Astrocyte (in vitro differentiated cells and primary cell): Measurements from ENCODE around the gene TRPM4. TPM values are rescaled to one million over a fixed set of nuclear protein-coding genes. Genes with fewer than 3 reads are reported as not detected.
A peak's percentile ranks its signal among the peaks of the same experiment; 100 is the strongest.
"Not testable (repeated sequence)": the region's sequence is repeated elsewhere in the genome, so short reads cannot be mapped to it uniquely, and the experiment has no call there.

Experiments used
- DNase-seq: peaks from one replicate; pipeline ENCODE4 v3.0.0-alpha.2; 2010; ENCODE audit warnings: low read depth
- FAIRE-seq: peaks from 2 replicates; lab custom pipeline; 2011; peaks lifted over from hg19 to GRCh38; lab: Jason Lieb, UNC
- H2AFZ ChIP-seq: 2 replicates; pipeline ENCODE4 v1.6.0; 2012; ENCODE audit warnings: low read depth, low read length, inconsistent platforms
- H3K27ac ChIP-seq: 2 replicates; pipeline ENCODE4 v1.5.1; 2011; ENCODE audit warnings: low read depth, low read length, inconsistent platforms
- H3K27me3 ChIP-seq: 2 replicates; pipeline ENCODE4 v1.6.0; 2011; ENCODE audit warnings: low read length, inconsistent platforms; ENCODE audit not compliant: insufficient read depth
- H3K36me3 ChIP-seq: 2 replicates; pipeline ENCODE4 v1.5.1; 2011; ENCODE audit warnings: low read length, inconsistent platforms; ENCODE audit not compliant: insufficient read depth
- H3K4me1 ChIP-seq: 2 replicates; pipeline ENCODE4 v1.5.1; 2011; ENCODE audit warnings: low read length, inconsistent platforms; ENCODE audit not compliant: insufficient read depth
- H3K4me2 ChIP-seq: 2 replicates; pipeline ENCODE4 v1.6.0; 2012; ENCODE audit warnings: low read length, inconsistent platforms
- H3K4me3 ChIP-seq: 2 replicates; pipeline ENCODE4 v1.5.1; 2011; ENCODE audit warnings: low read depth, mild to moderate bottlenecking, low read length, inconsistent platforms; ENCODE audit not compliant: insufficient read depth
- H3K79me2 ChIP-seq: 2 replicates; pipeline ENCODE4 v1.6.0; 2012; ENCODE audit warnings: mild to moderate bottlenecking, low read length, inconsistent platforms; ENCODE audit not compliant: insufficient read depth
- H3K9ac ChIP-seq: 2 replicates; pipeline ENCODE4 v1.6.0; 2012; ENCODE audit warnings: mild to moderate bottlenecking, low read length, inconsistent platforms
- H3K9me3 ChIP-seq: 2 replicates; pipeline ENCODE4 v1.5.1; 2012; ENCODE audit warnings: low read depth, mild to moderate bottlenecking, low read length, inconsistent platforms; ENCODE audit not compliant: insufficient read depth
- H4K20me1 ChIP-seq: 2 replicates; pipeline ENCODE4 v1.6.0; 2012; ENCODE audit warnings: low read length, inconsistent platforms; ENCODE audit not compliant: insufficient read depth
- H3K27ac Mint-ChIP-seq: one replicate; pipeline ENCODE4 v1.8.0; 2021; ENCODE audit warnings: mild to moderate bottlenecking, mixed read lengths; ENCODE audit not compliant: unreplicated experiment
- H3K27me3 Mint-ChIP-seq: one replicate; pipeline ENCODE4 v1.8.0; 2021; ENCODE audit warnings: low read depth, mixed read lengths; ENCODE audit not compliant: unreplicated experiment
- H3K36me3 Mint-ChIP-seq: one replicate; pipeline ENCODE4 v1.8.0; 2021; ENCODE audit warnings: low read depth, mixed read lengths; ENCODE audit not compliant: unreplicated experiment
- H3K4me1 Mint-ChIP-seq: one replicate; pipeline ENCODE4 v1.8.0; 2021; ENCODE audit warnings: low read depth, mixed read lengths; ENCODE audit not compliant: unreplicated experiment
- H3K4me3 Mint-ChIP-seq: one replicate; pipeline ENCODE4 v1.8.0; 2021; ENCODE audit warnings: mild to moderate bottlenecking, moderate library complexity, mixed read lengths; ENCODE audit not compliant: unreplicated experiment
- H3K9me3 Mint-ChIP-seq: one replicate; pipeline ENCODE4 v1.8.0; 2021; ENCODE audit warnings: mild to moderate bottlenecking, mixed read lengths; ENCODE audit not compliant: unreplicated experiment
- EZH2 ChIP-seq: IDR thresholded peaks from 2 replicates; pipeline ENCODE4 v1.6.1; 2012; ENCODE audit warnings: mild to moderate bottlenecking, low read length, inconsistent platforms; ENCODE audit not compliant: insufficient read depth
- total RNA-seq: library from RNA; stranded (reverse); gene quantifications from 2 replicates; pipeline ENCODE4 v1.2.1, GENCODE V29; 2021
- TF ChIP-seq, protein P1 (sequence below): IDR thresholded peaks from 2 replicates; pipeline ENCODE4 v1.5.1; 2011; ENCODE audit warnings: low read depth, mild to moderate bottlenecking, inconsistent platforms, low read length, moderate library complexity; ENCODE audit not compliant: insufficient read depth

TRPM4 gene
- total RNA-seq, 1 donor from 2014 or later: 26.3 TPM

GRCh38 chr19:49222528-49222927 lies 64.9 kb downstream of the TRPM4 start:
- H3K9ac ChIP-seq: no peak overlapping the region

DNA sequence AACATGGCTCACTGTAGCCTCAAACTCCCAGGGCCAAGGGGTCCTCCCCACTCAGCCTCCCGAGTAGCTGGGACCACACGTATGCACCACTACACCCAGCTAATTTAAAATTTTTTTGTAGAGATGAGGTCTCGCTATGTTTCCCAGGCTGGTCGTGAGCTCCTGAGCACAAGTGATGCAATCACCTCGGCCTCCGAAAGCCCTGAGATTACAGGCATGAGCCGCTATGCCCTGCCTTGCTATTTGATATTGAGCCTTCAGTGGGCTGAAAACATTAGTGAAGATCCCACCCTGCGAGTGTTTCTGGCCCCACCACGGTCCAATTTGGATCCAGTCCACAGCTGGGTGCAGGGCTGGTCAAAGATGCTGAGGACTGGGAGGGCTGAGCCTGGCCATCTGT lies 65.9 kb downstream of the TRPM4 start:
- Histone ChIP-seq H3K4me2 (no peak overlapping the region), H4K20me1 (no peaks in the 10 kb centered on the region), H3K27me3 (no peaks in the 10 kb centered on the region), H3K4me1 (no peaks in the 10 kb centered on the region), H3K36me3 (no peaks in the 10 kb centered on the region), H3K9ac (no peak overlapping the region), H3K27ac (no peak overlapping the region), H3K4me3 (no peak overlapping the region), H2AFZ (no peak overlapping the region), H3K79me2 (no peaks in the 10 kb centered on the region), H3K9me3 (no peaks in the 10 kb centered on the region)
- DNase-seq (no peak), FAIRE-seq (no peak)
- Mint-ChIP-seq H3K4me3 (no peak overlapping the region), H3K9me3 (no peaks in the 10 kb centered on the region), H3K27me3 (peaks cover 8% of the 10 kb centered on the region), H3K36me3 (peaks cover 3% of the 10 kb centered on the region), H3K27ac (no peak overlapping the region), H3K4me1 (no peaks in the 10 kb centered on the region)
- TF ChIP-seq EZH2: no peak
- TF ChIP-seq, protein P1, sequence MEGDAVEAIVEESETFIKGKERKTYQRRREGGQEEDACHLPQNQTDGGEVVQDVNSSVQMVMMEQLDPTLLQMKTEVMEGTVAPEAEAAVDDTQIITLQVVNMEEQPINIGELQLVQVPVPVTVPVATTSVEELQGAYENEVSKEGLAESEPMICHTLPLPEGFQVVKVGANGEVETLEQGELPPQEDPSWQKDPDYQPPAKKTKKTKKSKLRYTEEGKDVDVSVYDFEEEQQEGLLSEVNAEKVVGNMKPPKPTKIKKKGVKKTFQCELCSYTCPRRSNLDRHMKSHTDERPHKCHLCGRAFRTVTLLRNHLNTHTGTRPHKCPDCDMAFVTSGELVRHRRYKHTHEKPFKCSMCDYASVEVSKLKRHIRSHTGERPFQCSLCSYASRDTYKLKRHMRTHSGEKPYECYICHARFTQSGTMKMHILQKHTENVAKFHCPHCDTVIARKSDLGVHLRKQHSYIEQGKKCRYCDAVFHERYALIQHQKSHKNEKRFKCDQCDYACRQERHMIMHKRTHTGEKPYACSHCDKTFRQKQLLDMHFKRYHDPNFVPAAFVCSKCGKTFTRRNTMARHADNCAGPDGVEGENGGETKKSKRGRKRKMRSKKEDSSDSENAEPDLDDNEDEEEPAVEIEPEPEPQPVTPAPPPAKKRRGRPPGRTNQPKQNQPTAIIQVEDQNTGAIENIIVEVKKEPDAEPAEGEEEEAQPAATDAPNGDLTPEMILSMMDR: no peak

More at GRCh38 chr19:49222528-49222927, 64.9 kb downstream of the TRPM4 start:
- Histone ChIP-seq H3K4me1 (no peaks in the 10 kb centered on the region), H3K36me3 (no peaks in the 10 kb centered on the region), H4K20me1 (no peaks in the 10 kb centered on the region), H3K4me2 (no peak overlapping the region), H2AFZ (no peak overlapping the region), H3K27me3 (no peaks in the 10 kb centered on the region), H3K4me3 (no peak overlapping the region), H3K79me2 (no peaks in the 10 kb centered on the region), H3K9me3 (no peaks in the 10 kb centered on the region), H3K27ac (no peak overlapping the region)
- peaks cover 1% of the 10 kb centered on the region for H3K9me3 Mint-ChIP-seq
- FAIRE-seq: no peak
- H3K4me1 Mint-ChIP-seq: no peaks in the 10 kb centered on the region
- no peak for TF ChIP-seq EZH2
- TF ChIP-seq, protein P1: no peak
- H3K4me3 Mint-ChIP-seq: peak overlapping the region; percentile 64
- H3K27me3 Mint-ChIP-seq: peaks cover 8% of the 10 kb centered on the region
- no peak for DNase-seq
- no peak overlapping the region for H3K27ac Mint-ChIP-seq
- H3K36me3 Mint-ChIP-seq: peaks cover 3% of the 10 kb centered on the region

DNA sequence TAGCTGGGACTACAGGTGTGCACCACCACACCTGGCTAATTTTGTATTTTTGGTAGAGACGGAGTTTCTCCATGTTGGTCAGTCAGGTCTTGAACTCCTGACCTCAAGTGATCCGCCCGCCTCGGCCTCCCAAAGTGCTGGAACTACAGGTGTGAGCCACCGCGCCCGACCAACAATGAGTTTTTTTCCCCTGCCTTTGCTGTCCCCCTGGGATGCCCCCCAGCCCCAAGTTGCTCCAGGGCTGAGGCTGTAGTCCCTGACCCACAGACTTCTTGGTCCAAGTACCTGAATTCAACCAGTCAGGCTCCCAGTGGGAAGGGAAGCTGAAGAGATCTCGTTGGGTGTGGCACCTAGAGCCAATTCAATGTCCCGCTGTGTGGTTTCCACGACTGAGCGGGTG lies 66.8 kb downstream of the TRPM4 start:
- H3K79me2 ChIP-seq, H2AFZ ChIP-seq, H3K9ac ChIP-seq, H3K4me1 ChIP-seq, DNase-seq, H3K36me3 ChIP-seq, H3K27ac ChIP-seq, H3K4me3 Mint-ChIP-seq, H3K36me3 Mint-ChIP-seq, H3K9me3 Mint-ChIP-seq, FAIRE-seq, H3K27me3 ChIP-seq, H3K4me1 Mint-ChIP-seq, H3K9me3 ChIP-seq, H3K4me3 ChIP-seq, H3K27me3 Mint-ChIP-seq, H3K4me2 ChIP-seq, H4K20me1 ChIP-seq, H3K27ac Mint-ChIP-seq: not testable (repeated sequence)
